Activated T-helper 17 cell treated with anti-CD3 and anti-CD28 coated beads, Interleukin-2, amount 50 U/mL, for 72 hours (primary cell): Measurements from ENCODE around the gene SPIRE1. TPM values are rescaled to one million over a fixed set of nuclear protein-coding genes. Genes with fewer than 3 reads are reported as not detected.

ENCODE experiments used
- total RNA-seq, 2 donors: library from RNA; stranded (reverse); gene quantifications; one replicate each; pipeline ENCODE4 v1.2.3, GENCODE V29; 2022

Gene SPIRE1
- total RNA-seq, 2 donors from 2014 or later, result 5.0 to 12.4 TPM

Other genes starting within 250 kb of the SPIRE1 start
- 10 to 100 TPM; 12.0 to 14.7 TPM for gene CEP76, start 44.6 kb upstream of the SPIRE1 start, total RNA-seq
- 100 to 1,000 TPM in 1 of 2 donors, 10 to 100 TPM in 1; 59.6 to 105 TPM for gene PSMG2, start 44.9 kb upstream of the SPIRE1 start, total RNA-seq
- gene PTPN2, start 226.1 kb upstream of the SPIRE1 start, total RNA-seq, result 10 to 100 TPM; 72.1 to 78.7 TPM